A549 treated with Hydrocortisone at 1 μM for 4 hours (cell line): ENCODE measurements around the gene CABLES1. TPM values are rescaled to one million over a fixed set of nuclear protein-coding genes. Genes with fewer than 3 reads are reported as not detected.

Experiments
- total RNA-seq: library from RNA; stranded (reverse); fragments of 200-300 nt; extraction: Qiagen RNA extraction; gene quantifications from 5 replicates; pipeline ENCODE4 v1.2.3, GENCODE V29; 2022

The CABLES1 gene, protein sequence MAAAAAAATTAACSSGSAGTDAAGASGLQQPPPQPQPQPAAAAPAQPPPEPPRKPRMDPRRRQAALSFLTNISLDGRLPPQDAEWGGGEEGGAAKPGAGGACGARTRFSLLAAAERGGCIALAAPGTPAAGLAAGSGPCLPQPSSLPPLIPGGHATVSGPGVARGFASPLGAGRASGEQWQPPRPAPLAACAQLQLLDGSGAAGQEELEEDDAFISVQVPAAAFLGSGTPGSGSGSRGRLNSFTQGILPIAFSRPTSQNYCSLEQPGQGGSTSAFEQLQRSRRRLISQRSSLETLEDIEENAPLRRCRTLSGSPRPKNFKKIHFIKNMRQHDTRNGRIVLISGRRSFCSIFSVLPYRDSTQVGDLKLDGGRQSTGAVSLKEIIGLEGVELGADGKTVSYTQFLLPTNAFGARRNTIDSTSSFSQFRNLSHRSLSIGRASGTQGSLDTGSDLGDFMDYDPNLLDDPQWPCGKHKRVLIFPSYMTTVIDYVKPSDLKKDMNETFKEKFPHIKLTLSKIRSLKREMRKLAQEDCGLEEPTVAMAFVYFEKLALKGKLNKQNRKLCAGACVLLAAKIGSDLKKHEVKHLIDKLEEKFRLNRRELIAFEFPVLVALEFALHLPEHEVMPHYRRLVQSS
- 14.3 to 17.6 TPM (median 15.3 TPM) in 5 replicates for total RNA-seq

DNA sequence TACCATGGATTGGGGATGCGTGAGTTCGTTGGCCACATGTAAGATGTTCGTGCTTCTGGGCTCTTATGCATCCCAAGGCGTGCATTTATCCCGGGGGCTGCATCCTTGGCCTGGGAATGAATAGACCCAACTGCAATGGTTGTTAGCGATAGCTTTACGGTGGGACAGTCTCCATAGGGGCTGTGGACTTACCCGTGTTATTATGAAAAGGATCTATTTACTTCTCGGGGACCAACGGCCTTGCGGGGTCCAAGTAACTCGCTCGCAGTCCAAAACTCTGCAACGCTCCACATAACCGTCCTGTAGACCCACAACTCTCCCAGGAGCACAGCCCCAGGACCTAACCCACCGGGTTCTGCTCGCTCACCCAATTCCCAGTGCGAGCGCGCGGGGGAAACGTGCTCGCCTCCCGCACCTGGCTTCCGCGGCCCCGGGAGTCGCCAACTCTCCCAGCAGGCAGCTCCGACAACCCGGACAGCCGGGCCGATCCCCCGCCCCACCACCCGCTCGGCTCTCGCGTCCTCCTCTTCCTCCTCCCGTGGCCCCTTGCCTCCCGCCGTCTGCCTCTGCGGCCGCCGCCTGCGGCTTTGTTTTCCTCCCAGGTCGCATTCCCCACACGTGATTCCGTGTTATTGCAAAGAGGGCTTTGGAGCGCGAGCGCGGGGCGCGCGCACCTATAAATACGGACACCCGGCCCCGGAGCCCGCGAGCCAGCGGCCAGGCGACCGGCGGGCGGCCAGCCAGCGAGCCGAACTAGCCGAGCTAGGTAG is at the start of gene CABLES1:
CABLES1 (plus strand) TSS at position 706 of the 770 bp plus-strand sequence. CDS start 278 bp downstream, outside the sequence.

Other genes with a start within 250 kb of the CABLES1 start
- gene RBBP8, start 202.2 kb upstream of the CABLES1 start, total RNA-seq: 20.7 to 29.6 TPM (median 22.2 TPM) in 5 replicates